ENCODE results near the gene MSH3. TPM values are rescaled to one million over a fixed set of nuclear protein-coding genes. Genes with fewer than 3 reads are reported as not detected.

Gene MSH3
- polyA plus RNA-seq, 2 of the 4 experiments (the other 2 are of a cell fraction): 9.3 to 13.1 TPM

DNA sequence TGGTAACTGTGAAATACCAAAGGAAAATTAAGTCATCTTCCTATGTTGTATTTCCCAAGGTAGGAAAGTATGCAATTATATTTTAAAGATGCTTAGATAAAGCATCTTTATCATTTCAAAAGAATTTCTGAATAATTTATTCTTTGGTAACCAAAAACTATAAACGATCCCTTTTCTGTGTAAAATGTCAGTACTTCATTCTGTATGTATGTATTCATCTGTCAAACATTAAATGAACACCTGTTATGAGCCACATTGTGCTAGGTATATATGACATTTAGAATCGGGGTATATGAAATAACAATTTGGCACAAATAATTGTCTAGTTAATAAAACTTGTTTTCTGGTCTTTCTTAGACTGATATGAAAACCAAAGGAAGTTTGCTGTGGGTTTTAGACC is 89.7 kb downstream of the MSH3 start:
- ChIA-PET POLR2A (no interaction called here), CTCF (no interaction called here)
- Histone ChIP-seq H3K4me1 (no peaks in the 10 kb centered on the region), H3K27ac (no peak overlapping the region), H3K9me3 (no peaks in the 10 kb centered on the region), H3K4me3 (no peak overlapping the region), H3K4me2 (no peak overlapping the region)
- DNase-seq (ENCODE audit: low read depth in 1 of 2, low spot score in 1 of 2) (no peak), ATAC-seq (no peak), FAIRE-seq (no peak)
- no peak for TF ChIP-seq CHD2 (IDR thresholded peaks at IDR 0.05; ENCODE audit: low read length, partially characterized antibody)
- TF ChIP-seq ZC3H11A (IDR thresholded peaks at IDR 0.05): no peak
- TF ChIP-seq, protein P1, sequence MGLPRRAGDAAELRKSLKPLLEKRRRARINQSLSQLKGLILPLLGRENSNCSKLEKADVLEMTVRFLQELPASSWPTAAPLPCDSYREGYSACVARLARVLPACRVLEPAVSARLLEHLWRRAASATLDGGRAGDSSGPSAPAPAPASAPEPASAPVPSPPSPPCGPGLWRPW (IDR thresholded peaks at IDR 0.05): no peak
- TF ChIP-seq, protein P2, sequence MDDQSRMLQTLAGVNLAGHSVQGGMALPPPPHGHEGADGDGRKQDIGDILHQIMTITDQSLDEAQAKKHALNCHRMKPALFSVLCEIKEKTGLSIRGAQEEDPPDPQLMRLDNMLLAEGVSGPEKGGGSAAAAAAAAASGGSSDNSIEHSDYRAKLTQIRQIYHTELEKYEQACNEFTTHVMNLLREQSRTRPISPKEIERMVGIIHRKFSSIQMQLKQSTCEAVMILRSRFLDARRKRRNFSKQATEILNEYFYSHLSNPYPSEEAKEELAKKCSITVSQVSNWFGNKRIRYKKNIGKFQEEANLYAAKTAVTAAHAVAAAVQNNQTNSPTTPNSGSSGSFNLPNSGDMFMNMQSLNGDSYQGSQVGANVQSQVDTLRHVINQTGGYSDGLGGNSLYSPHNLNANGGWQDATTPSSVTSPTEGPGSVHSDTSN (IDR thresholded peaks at IDR 0.05): no peak
- TF ChIP-seq FOSL2 (IDR thresholded peaks at IDR 0.05): no peak
- no peak for TF ChIP-seq FOSL2 (CRISPR knock-in tag; IDR thresholded peaks at IDR 0.05)
- TF ChIP-seq, protein P3, sequence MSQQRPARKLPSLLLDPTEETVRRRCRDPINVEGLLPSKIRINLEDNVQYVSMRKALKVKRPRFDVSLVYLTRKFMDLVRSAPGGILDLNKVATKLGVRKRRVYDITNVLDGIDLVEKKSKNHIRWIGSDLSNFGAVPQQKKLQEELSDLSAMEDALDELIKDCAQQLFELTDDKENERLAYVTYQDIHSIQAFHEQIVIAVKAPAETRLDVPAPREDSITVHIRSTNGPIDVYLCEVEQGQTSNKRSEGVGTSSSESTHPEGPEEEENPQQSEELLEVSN (IDR thresholded peaks at IDR 0.05; ENCODE audit: borderline replicate concordance, low read depth): no peak
- TF ChIP-seq RAD21 (conservative IDR thresholded peaks at IDR 0.05 in 1 of 2, IDR thresholded peaks at IDR 0.05 in 1 of 2): no peak
- TF ChIP-seq HOXA7 (CRISPR knock-in tag; IDR thresholded peaks at IDR 0.05): no peak
- no peak for TF ChIP-seq MYC (IDR thresholded peaks at IDR 0.05; ENCODE audit: borderline replicate concordance, low read length)
- TF ChIP-seq JUN (IDR thresholded peaks at IDR 0.05): no peak
- TF ChIP-seq HOXB5 (CRISPR knock-in tag; IDR thresholded peaks at IDR 0.05): no peak
- no peak for TF ChIP-seq BHLHE40 (IDR thresholded peaks at IDR 0.05; ENCODE audit: low read depth, low read length)
- TF ChIP-seq, protein P4, sequence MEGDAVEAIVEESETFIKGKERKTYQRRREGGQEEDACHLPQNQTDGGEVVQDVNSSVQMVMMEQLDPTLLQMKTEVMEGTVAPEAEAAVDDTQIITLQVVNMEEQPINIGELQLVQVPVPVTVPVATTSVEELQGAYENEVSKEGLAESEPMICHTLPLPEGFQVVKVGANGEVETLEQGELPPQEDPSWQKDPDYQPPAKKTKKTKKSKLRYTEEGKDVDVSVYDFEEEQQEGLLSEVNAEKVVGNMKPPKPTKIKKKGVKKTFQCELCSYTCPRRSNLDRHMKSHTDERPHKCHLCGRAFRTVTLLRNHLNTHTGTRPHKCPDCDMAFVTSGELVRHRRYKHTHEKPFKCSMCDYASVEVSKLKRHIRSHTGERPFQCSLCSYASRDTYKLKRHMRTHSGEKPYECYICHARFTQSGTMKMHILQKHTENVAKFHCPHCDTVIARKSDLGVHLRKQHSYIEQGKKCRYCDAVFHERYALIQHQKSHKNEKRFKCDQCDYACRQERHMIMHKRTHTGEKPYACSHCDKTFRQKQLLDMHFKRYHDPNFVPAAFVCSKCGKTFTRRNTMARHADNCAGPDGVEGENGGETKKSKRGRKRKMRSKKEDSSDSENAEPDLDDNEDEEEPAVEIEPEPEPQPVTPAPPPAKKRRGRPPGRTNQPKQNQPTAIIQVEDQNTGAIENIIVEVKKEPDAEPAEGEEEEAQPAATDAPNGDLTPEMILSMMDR (IDR thresholded peaks at IDR 0.05): no peak
- no peak for TF ChIP-seq POLR2A (IDR thresholded peaks at IDR 0.05; ENCODE audit: low read length)
- WGBS (ENCODE audit: missing lambda C conversion rate): 89% methylated on average over 2 of the region's 2 CpGs

DNA sequence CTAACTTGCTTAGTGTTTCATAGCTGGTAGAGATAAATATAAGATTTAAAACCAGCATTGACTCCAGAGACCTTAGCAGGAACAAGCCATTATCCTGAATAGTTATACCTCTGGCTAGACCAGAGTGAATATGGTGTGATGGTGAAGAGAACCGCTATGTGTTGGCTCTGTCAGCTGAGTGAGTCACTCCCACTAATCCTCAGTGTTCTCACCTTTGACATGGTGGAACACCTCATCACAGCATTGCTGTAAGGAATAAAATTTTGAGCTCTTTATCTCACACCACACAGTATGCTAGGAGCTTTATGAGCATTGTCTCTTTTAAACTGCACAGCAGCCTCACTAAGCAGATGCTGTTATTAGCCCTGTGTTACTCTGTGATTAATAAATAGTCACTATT is 91.0 kb downstream of the MSH3 start:
- H3K9me3 ChIP-seq: no peaks in the 10 kb centered on the region
- ChIA-PET CTCF (interaction anchor here (1.0 kb wide), 1 partner anchor 17 kb away, joined by 3 read pairs; no protein-coding TSS in a partner anchor), POLR2A (no interaction called here)
- H3K4me1 ChIP-seq: no peaks in the 10 kb centered on the region
- ATAC-seq: no peak
- no peak for FAIRE-seq
- no peak for DNase-seq (ENCODE audit: low read depth in 1 of 2, low spot score in 1 of 2)
- H3K4me2 ChIP-seq: no peak overlapping the region
- no peak for TF ChIP-seq ESRRA (IDR thresholded peaks at IDR 0.05; ENCODE audit: borderline replicate concordance, low read length)
- no peak for TF ChIP-seq POLR2AphosphoS2 (conservative IDR thresholded peaks at IDR 0.05; ENCODE audit: low read length)
- TF ChIP-seq POLR2A (IDR thresholded peaks at IDR 0.05; ENCODE audit: low read length): no peak
- TF ChIP-seq ZC3H11A (IDR thresholded peaks at IDR 0.05): no peak
- TF ChIP-seq NFE2L2 (conservative IDR thresholded peaks at IDR 0.05; ENCODE audit: low read length): no peak
- no peak for TF ChIP-seq MAFK (IDR thresholded peaks at IDR 0.05; ENCODE audit: partially characterized antibody)
- TF ChIP-seq RARB (CRISPR knock-in tag; IDR thresholded peaks at IDR 0.05): no peak
- TF ChIP-seq CHD2 (IDR thresholded peaks at IDR 0.05; ENCODE audit: low read length, partially characterized antibody): no peak
- no peak for TF ChIP-seq FOSL2 (IDR thresholded peaks at IDR 0.05)
- no peak for TF ChIP-seq FOSL2 (CRISPR knock-in tag; IDR thresholded peaks at IDR 0.05)
- 64% methylated on average over 1 of the region's 1 CpG for WGBS (ENCODE audit: missing lambda C conversion rate)
- no peak overlapping the region for H3K4me3 ChIP-seq
- H3K27ac ChIP-seq: no peak overlapping the region

DNA sequence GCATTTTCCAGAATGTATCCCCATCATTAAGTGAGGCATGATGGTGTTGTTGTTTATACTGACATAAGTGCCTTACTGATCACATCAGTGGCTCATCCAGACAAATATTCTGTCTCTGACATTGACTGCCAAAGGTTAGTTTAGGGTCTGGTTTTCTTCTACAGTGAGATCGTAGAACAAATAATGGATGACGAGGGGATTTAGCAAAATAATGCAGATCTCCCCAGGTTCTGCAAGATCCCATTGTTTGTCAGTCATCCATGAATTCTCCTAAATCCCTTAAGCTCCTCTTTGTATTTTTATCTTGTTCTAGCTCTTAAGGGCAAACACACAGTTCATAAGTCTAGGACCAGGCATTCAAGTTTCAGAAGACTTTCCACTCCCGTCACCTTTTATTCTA is 93.5 kb downstream of the MSH3 start:
- H3K9me3 ChIP-seq: no peaks in the 10 kb centered on the region
- DNase-seq (ENCODE audit: low read depth in 1 of 2, low spot score in 1 of 2) (no peak), ATAC-seq (no peak), FAIRE-seq (no peak)
- ChIA-PET CTCF (no interaction called here), POLR2A (no interaction called here)
- no peaks in the 10 kb centered on the region for H3K4me1 ChIP-seq
- TF ChIP-seq GATA3 (IDR thresholded peaks at IDR 0.05; ENCODE audit: borderline replicate concordance) (no peak), ZSCAN20 (CRISPR knock-in tag; IDR thresholded peaks at IDR 0.05) (no peak)
- TF ChIP-seq, protein P2 (IDR thresholded peaks at IDR 0.05): no peak
- TF ChIP-seq, protein P1 (IDR thresholded peaks at IDR 0.05): no peak
- H3K4me3 ChIP-seq: no peak overlapping the region
- H3K4me2 ChIP-seq: no peak overlapping the region
- WGBS (ENCODE audit: missing lambda C conversion rate): 97% methylated on average over 3 of the region's 3 CpGs
- H3K27ac ChIP-seq: no peak overlapping the region
